GF-D8 (cell line): ENCODE measurements around the gene TMEM123.

Experiments used
- DNase-seq: peaks from one replicate; lab custom pipeline; 2025; lab: John Stamatoyannopoulos, UW

The TMEM123 gene

DNA sequence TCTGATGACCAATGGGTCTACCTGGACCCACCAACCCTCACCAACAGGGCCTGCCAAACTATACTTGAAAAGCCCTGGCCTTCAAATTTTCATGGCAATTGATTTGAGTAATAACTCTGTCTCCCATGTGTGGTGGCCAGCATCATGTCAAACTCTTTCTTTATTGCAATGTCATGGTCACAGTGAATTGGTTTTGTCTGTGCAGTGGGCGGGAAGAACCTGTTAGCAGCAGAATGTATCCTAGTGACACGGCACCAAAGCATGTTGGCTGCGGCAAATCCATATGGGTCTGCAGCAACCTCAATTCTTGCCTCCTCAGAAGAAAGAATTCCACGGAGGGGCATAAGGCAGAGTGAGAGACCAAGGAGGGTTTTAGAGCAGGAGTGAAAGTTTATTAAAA, 19.6 kb upstream of the TMEM123 start:
- no peak for DNase-seq

DNA sequence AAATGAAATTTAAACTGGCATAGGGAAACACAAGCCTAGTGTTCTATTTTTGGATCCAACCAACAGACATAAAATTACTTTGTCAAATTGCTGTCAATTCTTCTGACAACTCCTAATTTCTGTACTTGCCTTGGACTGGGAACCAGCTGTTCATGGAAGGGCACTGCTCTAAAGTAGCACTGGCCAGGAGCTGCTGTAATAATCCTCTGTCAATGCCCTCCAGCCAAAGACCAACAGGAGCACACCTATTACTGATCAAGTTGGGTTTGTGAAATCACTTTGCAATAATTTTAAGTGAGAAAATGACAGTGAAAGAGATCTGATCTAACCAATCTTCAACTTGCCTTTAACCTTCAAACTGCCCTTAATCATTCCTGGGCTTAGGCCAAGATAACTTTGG, 18.9 kb upstream of the TMEM123 start:
- DNase-seq = no peak

DNA sequence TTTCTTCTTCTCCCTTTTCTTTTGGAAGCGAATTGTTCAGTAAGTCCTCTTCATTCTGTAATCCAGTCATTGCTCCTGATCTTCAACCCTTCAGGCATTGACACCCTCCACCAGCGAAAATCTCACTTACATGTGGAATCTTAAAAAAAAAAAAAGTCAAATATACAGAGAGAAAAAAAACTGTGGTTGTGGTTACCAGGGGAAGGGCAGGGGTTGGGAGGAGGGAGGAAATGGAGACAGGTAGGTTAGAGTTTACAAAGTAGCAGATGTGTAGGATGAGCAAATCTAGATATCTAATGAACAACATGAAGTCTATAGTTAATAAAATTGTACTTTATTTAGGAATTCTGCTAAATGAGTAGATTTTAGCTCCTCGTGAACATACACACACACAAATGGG, 17.7 kb upstream of the TMEM123 start:
- no peak for DNase-seq

DNA sequence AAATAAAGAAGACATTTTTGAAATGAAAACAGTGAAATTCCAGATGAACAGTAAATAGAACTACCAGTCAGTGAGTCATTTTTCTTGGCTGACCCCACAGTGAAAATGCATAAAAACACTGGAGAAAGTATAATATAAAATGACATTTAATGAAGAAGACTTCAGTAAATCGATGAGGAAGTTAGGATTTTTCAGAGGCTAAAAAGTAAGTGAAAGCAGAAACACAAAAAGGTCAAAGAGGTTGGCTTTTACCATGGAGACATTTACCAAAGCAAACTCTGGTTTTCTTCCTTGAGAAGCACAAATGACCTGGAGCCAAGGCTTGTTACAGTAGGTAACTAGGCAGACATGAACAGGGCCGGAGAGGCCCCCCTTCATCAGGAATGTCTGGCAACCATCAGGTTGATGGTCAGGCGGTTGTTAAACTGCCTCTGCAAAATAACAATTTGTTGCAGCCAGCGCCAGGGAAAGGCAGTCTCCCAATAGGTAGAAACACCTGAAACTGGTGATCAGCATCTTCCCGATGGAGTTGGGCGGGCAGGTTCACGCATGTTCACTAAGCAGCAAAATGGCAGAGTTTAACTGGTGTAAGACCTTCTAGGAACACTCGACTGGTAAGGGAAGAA, 16.7 kb upstream of the TMEM123 start:
- no peak for DNase-seq

DNA sequence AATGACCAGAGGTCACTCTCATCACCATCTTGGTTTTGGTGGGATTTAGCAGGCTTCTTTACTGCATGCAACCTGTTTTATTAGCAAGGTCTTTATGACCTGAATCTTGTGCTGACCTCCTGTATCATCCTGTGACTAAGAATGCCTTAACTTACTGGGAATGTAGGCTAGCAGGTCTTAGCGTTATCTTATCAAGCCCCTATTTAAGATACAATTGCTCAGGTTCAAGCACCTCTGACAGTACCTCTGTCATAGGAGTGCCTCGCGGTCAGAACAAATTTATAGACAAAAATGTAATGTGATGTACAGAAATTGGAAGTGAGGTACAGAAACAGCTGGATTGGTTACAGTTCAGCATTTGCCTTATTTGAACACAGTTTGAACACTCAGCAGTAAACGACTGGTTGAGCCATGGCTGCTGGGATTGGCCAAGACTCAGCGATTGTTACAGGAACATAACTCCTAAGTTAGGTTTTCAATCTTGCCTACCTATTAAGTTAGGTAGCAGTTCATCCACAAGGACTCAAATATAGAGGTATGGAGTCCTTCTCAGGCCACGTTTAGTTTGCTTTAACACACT, 16.1 kb upstream of the TMEM123 start:
- no peak for DNase-seq

DNA sequence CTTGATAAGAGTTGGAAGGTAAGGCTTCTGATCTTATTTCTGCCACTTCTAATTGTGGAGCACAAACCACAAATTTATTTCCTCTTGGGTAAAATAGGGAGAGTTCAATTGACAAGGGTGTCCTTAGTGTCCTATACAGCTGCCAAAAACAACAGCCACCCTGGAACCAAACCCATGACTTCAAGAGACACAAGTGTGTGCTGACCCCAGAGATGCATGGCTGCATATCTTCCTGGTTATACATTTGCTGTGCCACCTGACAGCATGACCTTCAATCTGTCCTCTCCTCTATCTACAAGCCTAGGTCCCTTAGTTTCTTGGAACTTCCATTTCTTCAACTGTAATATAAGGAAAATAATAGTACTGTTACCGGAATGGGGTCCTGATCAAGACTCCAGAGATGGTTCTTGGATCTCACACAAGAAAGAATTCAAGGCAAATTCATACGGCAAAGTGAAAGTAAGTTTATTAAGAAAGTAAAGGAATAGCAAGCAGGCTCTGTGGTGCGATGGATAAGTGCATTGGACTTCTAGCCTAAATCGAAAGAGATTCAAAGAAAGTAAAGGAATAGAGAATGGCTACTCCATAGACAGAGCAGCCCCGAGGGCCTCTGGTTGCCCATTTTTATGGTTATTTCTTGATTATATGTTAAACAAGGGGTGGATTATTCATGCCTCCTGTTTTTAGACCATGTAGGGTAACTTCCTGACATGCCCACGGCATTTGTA, 15.5 kb upstream of the TMEM123 start:
- no peak for DNase-seq

DNA sequence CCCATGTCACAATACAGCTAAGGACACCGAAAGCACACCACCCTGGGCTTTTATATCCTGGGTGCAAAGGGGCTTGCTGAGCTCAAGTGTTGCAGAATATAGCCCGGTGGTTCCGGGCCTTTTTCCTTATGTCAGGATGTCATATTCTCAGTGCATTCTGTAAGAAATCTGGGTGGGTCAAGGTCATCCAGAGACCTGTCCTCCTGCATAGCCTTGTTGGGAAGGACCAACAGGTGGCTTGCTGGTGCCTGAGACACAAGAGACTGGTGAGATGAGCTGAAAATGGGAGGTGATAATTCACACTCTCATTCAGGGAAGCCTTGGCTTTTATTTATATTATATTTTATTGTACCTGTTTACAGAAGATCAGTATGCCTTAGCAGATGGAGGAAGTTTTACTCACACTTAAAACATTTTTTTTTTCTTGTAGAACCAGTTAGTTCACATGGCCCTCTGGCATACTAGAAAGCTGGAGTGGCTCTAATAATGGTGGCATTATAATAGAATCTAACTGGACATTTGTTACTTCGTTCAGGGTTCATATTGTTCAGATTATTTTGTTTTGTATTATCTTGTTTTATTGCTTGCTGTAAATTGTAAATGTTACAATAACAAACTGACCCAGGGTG, 14.6 kb upstream of the TMEM123 start:
- DNase-seq = no peak

DNA sequence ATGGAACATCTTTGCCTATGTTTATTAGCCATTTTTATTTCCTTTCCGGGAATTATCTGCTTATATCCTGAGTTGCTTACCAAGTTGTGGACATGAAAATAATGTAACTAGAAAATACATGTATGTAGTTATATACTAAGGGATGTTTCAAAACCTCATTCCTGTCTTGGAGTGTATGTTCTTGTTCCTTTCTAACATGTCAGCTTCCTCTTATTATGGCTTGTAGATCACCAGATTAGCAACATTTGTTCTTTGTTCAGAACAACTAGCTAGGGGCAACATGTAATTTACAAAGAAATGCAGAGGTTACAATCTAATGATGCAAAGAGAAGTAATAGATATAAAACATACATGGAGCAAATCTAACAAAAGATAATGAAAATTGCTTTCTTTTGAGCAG, 13.1 kb upstream of the TMEM123 start:
- peak; percentile 64 for DNase-seq

DNA sequence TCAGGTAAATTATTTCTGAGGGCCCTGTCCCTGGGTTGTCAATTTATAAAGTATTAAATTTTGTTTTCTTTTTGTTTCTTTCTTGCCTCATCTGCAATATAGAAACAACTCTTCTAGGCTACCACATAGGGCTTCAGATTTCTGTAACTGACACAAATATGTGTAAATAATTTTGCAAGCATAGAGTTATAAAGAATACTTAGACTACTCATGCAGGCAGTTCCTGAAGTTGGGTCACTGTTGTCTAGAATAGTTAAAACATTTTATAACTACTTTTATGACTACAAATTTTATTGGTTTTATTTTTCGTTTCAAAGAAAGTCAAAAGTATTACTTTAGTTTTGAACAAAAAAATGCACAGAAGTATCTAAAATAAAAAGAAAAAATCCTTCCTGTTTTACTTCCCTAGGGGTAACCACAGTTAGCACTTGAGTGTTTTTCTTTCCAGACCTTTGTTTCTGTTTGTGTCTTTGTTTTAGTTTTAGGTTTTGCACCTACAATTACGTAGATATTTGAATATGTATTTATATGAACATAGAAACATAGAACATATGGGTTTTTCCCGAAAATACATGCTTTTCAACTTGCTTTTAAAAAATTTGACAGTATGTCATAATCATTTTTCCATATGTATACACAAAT, 12.4 kb upstream of the TMEM123 start:
- peak; percentile 49 for DNase-seq

DNA sequence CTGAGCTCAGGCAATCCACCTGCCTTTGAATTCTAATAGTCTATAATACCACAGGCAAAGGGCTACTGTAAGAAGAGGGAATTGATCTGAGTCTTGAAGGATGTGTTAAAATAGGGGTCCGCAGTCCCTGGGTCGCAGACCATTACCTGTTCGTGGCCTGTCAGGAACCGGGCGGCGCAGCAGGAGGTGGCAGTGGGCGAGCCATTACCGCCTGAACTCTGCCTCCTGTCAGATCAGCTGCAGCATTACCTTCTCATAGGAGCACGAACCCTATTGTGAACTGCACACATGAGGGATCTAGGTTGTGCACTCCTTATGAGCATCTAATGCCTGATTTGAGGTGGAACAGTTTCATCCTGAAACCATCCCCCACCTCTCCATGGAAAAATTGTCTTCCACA, 11.5 kb upstream of the TMEM123 start:
- no peak for DNase-seq

DNA sequence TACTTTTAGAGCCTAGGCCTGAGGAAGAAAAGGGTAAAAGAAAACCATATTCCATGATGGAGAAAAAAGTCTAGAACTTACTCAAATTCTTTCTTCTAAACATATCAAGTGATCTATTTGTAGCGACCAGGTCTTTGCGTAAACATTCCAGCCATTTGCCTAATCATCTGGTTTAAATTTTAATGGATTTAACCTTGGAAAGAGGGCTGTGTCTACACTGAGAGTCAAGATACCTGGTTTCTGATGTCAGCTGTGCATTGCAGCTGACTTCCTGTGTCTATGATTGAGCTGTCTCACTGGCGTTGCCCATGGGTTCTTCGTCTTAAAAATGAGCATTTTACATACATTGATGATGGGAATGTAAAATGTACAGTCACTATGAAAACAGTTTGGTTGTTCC, 10.0 kb upstream of the TMEM123 start:
- DNase-seq = no peak

DNA sequence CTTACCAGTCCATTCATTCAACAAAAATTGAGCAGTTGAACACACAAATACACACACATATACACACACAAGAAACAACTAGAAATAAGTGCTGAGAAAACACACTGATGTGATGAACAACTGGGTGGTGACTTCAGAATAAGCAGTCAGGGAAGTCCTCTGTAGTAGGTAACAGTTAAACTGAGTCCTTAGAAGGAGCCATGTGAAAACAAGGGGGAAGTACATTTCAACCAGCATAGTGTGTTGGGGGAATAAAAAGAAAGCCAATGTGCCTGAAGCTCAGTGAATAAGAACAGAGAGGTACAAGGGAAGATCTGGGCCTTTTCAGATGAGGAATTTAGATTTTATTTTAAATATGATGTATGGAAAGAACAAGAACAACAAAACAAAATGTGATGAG, 6.8 kb upstream of the TMEM123 start:
- DNase-seq = no peak

DNA sequence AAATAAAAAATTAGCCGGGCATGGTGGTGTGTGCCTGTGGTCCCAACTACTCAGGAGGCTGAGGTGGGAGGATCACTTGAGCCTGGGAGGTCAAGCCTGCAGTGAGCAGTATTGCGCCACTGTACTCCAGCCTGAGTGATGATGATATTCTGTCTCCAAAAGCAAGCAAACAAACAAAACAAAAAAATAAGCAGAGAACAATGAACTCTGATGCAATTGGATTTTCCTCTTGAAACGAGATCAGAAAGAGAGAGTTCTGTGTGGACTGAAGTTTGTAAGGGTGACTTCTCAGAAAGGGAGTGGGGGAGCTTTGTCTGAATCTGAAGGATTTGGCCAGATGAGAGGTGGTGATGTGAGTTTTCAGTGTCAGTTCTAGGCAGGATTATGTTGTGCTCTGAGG, 6.0 kb upstream of the TMEM123 start:
- no peak for DNase-seq

DNA sequence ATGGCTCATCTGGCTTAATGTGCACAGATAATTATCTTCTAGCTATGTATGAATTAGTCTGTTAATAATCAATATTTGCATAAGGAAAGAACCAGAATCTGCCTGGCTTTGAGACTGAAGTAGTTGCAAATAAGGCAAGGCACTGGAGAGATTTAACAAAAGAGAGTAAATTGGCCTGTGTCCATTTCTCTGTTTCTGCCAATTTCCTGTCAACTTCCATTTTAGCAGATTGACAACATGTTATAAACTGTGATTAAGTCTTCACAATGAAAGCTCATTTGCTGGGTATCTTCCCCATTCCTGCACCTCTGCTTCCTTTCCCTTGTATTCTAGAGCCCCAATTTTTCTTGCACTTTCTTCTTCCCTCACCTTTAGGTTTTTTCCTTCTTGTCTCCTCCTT, 5.3 kb upstream of the TMEM123 start:
- DNase-seq = no peak

DNA sequence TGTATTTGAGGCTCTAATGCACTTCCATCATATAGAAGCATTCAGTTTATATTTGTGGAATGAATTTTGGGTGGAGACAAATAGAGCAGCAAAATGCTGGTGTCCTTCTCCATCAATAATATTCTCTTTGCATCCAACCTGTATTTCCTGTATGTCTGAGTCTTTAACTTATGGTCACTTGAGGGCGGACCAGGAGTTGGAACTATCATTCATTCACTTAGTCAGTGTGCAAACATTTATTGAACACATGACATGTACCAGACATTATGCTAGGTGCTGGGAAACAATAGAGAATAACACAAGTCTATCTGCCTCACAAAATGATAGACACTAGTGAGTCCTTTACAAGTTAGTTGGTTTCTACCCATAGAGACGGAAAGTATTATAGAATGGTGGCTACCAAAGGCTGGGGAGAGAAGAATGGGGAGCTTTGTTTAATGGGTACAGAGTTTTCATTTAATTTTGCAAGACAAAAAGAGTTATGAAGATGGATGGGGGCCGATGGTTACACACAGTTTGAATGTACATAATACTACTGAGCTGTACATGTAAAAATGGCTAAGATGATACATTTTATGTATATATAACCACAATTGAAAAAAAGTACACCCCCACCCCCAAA, 4.6 kb upstream of the TMEM123 start:
- DNase-seq = no peak

DNA sequence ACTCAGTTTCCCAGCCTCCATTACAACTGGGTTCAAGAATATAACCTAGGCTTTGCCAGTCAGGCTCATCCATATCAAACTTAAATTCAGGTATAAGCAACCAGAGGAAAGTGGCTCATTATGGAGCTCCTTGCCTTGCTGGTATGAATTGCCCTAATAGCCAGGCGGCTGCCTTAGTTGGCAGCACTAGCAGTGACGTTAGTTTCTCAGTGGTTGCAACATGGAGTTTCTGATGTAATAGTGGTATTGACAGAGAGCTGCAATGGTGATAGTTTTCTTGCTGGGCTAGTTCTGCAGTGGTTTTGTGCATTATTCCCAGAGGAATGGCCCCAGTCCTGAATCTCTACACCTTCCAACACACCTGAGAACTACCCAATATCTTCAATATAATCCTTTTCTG, 3.8 kb upstream of the TMEM123 start:
- peak; percentile 93 for DNase-seq

DNA sequence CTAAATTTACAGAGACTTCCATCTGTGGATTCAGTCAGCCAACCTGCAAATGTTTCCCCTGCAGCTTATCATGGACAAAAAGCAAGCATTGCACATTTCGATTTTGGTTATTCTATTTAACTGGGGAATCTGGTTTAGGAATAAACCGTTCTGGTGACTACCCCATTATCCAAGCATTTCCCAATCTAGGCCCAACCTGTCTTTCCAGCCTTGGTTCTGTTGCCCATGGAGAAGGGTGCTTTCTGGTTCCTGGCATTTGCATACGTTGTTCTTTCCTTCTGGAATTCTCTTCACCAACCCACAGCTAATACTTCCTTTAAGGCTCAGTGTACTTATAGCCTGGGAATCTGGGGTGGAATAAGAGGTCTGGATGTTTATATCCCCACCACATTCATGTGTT, 1.4 kb upstream of the TMEM123 start:
- DNase-seq = no peak

DNA sequence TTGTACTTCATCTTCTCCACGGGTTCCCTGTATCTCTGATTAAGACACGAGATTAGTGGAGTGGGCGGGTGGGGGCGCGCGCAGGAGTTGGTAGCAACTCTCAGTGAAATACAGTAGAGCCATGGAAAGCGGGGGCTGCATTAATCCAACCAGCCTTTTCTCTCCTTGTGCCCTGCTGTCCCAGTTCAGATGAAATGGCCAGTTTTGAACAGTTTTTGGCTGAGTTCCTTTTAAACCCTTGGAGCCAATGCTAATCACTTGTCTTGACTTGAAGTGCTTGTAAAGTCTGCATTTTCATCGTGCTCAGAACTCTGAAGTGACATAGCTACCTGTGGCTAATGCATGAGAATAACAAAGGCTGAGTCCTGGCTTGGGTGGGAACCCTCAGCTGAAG, 734 bp upstream of the TMEM123 start:
- no peak for DNase-seq

DNA sequence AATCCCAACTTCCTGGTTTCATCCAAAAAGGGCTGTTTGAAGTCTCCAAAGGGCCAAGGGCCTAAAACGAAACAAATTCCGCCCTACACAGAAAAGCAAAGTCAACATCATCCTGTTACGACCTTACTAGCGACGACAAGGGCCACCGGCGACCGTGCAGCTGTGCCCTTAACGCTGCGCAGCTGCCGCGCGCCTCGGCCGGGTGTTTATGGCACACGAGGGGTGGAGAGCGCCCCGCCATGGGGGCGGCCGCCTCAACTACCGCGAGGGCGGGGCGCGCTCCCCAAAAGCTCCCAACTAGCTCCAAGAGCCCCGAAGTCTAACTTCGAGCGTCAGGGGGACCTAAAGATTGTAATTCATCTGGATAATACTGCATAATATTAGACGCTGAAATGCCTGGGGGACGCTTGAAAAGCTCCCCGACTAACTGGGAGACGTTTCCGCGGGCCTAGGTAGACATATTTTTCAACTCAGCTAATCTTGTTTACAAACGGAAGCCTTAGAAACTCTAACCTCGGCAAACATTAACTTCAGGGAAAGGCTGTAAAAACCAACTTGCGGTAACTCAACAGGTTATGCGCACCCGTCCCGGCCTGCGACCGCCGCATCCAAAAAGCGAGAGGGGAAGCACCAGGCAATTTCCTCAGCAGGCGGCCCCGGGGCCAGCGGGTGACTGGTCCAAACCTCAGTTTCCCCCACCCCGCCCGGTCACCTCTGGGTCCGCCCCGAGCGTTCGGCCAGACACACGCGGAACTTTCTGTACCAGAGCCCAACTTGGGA, 694 bp downstream of the TMEM123 start:
- DNase-seq = peak; percentile 92

DNA sequence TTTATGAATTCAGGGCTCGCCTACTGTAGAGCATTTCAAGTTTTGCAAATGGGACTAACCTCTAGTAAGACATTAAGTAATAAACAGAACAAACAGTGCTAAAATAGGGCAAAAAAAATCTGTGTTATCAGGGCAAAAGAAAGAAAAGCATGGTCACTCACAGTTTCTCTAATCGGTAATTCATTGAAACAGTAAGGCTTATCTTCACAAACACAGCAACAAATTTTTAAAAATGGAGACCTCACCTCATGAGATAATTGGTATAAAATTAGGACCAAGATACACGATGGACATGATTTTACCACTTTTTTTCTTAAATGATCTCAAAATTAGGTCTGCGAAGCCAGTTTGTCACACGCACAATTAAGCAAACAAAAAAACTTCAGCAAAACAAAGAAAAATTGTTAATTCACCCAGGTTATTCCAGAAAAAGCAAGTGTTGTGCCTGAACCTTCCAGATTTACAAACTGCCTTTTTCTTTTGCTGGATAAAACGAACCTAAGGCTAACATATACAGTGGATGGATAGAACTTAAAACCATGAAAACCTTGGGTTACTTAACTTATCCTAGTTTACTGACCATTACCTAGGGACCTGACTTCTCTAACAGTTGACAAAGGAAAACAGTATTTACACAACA, 1.4 kb downstream of the TMEM123 start:
- DNase-seq = no peak
